Effector CD8-positive, alpha-beta T cell (primary cell): ENCODE measurements around the gene USP13.

Experiments used
- DNase-seq: peaks from one replicate; lab custom pipeline; 2025; lab: John Stamatoyannopoulos, UW

Gene USP13

DNA sequence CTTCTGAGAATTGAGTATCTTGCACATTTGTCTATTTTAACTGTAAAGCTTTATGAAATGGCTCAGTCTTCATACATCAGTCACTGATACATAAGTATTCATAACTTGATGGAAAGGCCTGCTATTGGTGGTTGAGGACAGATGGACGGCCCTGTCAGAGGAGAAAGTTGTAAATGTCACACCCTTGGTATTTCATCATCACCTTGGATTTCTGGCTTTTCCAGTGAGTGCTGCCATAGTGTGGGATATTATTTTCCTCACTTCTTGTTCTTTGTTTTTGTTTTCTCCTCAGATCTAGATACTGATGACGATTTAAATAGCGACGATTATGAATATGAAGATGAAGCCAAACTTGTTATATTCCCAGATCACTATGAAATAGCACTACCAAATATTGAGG is 47.9 kb downstream of the USP13 start:
- no peak for DNase-seq

DNA sequence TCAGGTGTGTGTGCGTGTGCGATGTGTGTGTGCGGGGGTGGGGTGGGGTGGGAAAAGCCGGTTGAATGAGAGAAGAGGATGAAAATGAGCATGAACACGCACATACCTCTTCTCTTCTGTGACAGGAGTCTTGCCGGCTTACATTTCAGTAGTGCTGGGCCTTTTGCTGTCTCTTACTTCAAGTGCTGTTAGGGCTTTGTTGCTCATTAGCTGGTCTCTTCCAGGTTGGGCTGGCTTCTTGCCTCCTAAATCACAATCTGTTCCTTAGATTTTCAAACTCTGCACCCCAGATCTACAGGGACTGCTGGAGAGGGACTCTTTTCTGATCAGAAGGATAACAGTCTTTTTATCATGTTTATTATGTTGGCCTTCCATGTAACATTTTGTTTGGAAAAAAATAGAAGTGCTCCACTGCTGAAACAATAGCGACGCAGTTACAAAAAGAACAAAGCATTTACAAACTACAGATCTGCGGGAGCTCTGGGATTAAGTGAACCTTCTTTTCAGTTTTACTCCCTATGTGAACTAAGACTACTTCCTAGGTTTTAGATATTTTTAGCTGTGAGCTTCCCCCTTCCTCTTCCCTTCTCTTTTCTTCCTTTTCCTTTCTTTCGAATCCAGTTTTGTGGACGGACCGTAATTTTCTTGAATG is 48.5 kb downstream of the USP13 start:
- DNase-seq = no peak

DNA sequence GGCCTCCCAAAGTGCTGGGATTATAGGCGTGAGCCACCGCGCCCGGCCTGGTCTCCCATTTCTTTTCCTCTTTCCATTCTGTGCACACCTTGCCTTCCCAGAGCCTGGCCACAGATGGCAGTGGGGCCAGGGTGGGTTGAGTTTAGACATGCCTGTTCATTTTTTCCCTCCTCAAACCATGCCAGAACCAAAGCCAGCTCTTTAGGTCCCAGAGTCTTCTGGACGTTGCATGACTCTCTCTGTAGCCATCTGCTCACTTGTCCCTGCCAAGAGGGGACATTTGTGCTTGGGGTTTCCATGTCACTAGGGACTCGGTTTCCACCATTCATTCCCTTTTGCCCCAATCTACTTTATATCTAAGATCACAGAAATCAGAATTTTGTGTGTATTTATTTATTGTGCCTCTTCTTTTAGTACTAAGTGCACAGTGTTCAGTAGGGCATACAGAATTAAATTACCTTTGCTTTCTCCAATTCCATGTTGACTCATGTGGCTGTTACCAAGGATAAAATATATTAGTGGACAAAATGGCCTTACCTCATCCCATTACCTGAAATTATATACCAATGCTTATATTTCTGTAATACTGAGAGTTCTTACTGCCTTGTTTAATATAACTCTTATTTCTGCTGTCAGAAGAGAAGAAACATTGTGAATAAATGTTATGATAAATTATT is 49.6 kb downstream of the USP13 start:
- DNase-seq = no peak

DNA sequence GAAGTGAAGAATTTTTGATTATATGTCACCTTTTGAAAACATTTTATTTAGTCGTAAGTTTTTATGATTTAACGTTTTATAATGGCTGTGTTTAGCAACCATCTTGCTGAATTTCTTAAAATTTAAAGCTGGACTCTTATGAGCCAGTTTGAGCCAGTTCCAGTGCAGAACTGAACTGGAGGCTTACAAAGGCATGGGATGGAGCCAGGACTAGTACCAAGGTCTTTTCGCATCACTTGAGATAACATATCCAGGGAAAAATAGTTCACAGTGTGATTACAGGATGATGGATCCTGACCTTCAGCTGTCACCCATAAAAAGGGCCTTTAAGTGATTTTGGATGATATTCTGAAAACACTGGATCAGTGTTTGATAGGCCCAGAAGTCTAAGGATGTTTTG is 51.0 kb downstream of the USP13 start:
- DNase-seq = no peak

DNA sequence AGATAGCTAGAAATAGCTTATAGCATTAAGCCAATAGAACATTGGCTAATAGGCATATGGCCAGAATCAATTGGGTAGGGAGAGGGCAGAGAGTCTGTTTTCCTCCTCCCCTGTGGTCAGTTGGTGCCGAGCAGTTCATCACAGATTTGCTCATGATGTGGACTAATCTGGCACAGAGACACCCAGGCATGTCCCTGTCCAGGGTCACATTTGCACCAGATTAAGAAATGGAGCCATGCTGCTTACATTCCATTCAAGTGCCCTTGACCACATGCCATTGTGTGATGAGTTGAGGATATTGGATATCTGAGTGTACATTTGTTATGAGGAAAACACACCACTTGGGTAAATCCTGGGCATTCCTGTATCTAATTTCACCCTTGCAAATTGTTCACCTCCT is 53.4 kb downstream of the USP13 start:
- no peak for DNase-seq

DNA sequence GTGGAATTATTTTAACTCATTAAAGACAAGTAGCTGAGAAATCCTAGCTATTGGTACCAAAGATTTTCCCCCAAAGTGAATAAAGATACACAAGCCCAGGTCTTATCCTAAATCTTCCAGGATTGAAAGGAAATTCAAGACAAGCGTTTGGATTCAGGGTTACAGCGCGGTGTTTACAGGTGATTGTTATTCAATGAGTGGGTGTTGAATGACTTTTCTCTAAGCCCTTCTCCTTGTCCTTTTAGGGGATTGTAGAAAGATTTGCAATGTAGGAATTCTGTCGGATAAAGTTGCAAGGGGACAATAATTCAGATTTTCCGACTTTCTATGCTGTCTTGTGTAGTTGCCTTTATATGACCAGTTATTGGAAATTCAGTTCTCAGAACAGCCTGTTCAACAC is 57.2 kb downstream of the USP13 start:
- no peak for DNase-seq

DNA sequence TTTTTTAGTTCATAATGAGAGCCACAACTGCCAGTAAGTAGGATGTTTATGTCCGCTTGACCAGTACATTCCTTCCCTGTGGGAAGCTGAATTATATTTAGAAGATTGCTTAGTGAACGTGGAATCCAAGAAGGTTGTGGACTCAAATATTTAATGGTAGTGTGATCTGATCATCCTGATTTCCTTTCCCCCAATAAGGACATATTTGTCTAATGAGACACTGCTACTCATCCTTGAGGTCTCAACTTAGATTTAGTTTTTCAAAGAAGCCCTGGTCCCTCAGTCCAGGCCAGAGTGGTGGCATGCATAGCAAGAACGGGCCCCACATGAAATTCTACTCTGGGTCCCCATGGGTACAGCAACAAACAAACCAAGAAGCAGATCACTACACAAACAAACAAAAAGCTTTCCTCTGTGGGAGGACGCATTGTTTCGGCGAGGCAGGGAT is 60.8 kb downstream of the USP13 start:
- DNase-seq = no peak

DNA sequence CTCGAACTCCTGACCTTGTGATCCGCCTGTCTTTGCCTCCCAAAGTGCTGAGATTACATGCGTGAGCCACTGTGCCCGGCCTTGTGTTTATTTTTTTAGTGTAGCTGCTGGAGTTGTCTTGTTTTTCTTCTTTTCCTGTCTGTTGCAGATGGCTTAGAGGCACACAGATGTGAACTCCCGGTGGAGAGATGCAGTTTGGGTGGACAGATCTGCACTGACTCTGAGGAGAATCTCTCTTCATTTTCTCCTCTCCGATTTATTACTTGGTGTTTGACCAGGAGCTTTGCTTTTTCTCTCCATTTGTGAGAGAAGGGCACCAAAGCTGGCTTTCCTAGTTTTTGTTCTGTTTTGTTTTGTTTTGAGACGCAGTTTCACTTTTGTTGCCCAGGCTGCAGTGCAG is 62.7 kb downstream of the USP13 start:
- no peak for DNase-seq

DNA sequence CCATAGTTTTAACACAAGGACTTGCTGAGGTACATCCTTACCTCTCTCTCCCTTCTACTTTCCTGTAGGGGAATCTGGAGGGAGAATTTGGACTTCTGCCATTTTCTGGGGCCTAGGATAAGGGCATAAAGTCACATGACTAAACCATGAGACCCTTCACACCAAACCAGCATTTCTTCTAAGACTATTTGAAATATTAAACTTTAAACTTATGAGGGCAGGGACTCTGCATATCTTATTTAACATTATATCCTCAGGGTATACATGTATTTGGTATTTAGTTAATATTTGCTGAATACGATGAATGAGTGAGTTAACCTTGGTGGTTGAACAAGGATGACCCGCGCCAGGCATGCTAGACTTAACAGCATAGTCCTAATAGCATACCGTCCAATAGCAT is 63.4 kb downstream of the USP13 start:
- no peak for DNase-seq

DNA sequence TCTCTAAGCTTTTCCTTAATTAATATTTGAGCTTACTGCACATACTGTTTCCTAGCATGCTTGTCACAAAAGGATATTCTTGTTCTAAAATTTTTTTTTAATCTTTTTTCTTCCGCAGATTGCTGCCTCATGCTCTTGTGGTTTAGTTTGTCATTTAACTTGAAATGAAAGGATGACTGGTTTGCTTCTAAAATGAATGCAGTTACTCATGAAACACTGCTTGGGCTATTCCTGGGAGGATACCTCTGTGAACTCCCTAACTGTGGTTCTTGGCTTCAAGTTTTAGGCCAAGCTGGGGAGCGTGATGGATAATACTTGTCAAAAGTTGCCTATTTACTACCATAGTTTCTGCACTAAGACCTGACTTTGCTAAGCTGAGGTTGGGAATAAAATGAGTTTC is 64.0 kb downstream of the USP13 start:
- no peak for DNase-seq

DNA sequence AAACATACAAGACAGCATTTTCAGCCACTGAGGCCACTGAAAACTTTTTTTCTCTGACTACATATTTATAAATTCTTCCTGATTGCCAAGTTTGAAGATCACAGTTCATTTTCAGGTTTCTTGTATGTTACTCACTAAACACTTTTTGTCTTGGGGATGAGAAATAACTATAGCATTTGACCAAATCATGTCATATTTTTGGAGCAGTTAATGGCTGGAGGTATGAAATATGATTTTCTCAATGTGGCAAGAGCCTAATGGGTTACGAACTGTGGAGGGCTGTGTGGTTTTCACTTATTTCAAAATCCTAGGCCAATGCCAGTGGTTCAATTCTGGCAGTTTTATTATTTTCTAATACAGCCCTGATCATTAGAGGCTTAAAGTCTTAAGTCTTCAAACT is 64.4 kb downstream of the USP13 start:
- DNase-seq = no peak

DNA sequence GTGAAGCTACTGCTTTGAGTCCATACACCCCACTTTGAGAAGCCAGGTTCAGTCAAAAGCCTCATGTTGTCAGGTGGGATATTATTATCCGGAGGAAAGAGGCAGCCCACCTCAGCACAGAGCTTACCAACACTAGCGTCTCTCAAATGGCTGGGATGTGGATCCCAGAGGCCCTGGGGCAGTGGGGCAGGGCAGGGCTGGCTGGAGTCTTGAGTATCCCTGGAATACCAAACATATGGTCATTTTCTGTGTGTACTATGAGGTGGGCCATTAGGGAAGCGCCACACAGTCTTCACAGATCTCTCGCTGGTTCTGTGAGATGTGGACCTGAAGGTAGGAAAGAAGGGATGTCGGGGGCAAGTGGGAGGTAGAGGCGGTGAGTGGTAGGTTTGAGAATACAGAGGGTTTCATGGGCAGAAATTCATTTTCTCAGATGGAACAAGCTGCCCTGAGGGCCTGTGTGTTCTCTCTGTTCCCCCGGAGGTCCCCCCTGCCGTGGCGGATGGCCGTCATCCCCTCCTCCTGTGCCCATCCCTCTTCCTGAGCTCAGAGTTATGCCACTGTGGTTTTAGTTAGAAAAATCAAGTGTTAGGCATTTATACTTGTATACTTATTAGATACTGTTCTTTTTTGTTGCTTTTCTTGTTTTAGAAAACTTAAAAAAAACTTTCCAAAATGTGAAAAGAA is 66.4 kb downstream of the USP13 start:
- DNase-seq = no peak

DNA sequence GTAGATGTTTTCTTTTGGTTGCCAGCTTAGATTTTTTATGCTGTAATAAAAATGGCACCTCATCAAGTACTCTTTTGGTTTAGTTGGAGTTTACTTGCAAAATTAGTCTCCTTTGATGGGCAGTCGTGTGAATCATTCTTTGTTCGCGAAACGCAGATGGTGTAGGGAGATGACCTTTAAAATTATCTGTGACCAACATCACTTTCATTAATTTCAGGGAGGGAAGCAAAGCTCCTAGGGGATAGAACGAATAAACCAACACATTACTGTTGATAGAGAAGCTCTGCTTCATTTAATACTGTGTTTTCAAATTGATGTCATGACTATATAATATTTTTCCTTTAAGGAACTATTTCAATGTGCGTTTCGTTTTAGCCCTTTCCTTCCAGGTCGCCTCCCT is 67.4 kb downstream of the USP13 start:
- no peak for DNase-seq

DNA sequence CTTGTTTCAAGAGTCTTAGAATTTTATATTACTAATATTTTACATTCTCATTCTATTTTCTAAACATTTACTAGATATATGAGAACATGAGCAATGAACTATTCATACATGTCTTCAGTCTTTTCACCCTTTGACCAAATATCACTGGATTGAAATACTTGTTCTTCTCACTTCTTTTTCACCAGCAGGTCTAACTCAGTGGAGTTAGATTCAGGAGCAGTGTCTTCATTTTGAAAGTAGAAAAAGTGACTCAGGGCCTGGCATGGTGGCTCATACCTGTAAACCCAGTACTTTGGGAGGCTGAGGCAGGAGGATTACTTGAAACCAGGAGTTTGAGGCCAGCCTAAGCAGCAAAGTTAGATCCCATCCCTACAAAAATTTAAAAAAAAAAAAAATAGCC is 70.8 kb downstream of the USP13 start:
- DNase-seq = no peak

DNA sequence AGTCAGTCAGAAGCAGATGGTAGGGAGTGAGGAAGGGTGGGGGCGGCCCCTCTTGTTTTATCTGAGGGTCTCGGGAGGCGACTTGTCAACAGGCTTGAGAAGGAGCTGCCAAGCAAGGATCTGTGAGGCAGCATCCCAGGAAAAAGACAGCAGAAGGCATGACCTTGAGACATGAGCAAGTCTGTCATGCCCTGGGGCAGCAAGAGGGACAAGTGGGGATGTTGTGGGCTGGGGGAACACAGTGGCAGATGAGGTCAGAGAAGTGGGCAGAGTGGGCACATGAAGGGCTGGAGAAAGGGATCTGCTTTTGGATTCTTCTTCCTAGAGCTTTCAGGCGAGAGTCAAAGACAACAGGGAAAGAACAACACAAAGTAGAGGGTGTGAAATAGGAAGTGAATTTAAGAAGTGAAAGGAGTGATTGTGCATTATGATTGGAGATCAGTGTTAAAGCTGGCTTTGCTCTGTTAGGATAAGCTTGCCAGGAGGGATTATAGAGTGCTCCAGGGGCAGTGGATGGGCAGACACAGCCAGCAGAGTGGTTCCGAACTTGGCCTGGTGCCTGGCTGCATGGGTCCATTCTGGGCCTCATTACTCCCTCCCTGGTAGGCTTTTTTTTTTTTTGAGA is 73.3 kb downstream of the USP13 start:
- DNase-seq = no peak

DNA sequence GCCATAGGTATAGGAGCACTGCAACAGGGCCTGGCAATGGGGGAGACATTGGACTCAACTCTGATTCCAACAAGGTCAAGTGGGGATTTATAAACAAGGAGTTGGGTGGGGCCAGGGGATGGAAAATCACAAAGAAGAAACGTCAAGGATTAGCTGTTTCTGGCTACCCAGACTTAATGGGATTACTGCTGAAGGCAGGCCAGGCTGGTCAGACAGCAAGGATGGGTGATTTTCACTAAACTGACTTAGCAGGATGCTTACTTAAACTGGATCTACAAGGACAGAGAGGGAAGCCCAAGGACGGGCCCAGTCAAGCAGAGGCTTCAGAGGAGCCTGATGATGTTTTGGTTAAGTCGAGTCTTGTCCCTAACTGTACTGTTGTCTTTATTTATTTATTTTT is 76.2 kb downstream of the USP13 start:
- DNase-seq = no peak

DNA sequence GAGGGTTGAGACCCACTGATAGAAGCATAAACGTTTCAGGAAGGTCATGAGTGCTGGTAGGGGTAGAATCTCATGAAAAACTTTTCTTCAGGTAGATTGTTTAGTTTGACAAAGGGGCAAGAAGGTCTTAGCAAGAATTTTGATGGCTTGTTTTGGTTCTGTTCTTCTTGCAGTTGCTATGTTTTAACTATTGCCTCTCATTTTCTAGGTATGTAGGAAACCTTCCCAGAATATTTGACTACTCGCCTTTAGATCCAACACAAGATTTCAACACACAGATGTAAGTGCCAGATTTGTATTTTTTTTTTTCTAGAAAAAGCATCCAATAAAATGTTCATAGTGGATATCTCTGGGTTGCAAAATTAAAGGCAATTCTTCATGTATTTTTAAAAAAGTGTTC is 77.1 kb downstream of the USP13 start:
- no peak for DNase-seq

DNA sequence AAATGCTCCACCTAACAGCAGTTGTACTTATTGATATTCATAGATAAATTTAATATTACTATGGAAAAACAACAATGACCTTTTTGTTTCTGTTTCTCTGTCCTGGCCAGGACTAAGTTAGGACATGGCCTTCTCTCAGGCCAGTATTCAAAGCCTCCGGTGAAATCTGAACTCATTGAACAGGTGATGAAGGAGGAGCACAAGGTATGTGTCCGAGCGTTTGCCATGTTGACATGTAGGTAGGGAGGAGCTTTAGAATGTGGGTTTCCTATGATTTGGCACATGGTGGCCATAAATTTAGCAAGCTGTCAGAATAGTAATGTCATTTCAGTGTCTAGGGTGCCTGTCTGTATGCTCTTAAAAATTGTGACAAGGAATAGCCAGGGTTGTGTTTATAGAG is 77.7 kb downstream of the USP13 start:
- no peak for DNase-seq

DNA sequence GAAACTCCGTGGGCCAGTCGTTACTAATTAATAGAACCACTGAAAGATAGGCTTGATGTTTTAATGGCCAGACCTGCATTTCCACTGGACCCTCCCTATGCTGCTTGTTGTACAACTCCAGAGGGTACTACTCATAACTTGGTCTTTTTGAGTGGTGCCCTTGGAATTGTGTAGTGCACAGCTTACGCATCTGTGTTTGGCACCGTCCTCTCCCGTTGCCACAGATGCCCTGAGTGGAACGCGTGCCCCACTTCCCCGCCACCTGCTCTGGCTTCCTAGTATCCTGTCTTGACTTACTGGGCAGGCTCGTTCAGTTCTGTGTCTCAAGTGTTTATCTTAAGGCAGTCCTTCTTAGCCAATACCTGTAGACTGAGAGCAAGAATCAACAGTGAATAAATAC is 78.7 kb downstream of the USP13 start:
- DNase-seq = no peak

DNA sequence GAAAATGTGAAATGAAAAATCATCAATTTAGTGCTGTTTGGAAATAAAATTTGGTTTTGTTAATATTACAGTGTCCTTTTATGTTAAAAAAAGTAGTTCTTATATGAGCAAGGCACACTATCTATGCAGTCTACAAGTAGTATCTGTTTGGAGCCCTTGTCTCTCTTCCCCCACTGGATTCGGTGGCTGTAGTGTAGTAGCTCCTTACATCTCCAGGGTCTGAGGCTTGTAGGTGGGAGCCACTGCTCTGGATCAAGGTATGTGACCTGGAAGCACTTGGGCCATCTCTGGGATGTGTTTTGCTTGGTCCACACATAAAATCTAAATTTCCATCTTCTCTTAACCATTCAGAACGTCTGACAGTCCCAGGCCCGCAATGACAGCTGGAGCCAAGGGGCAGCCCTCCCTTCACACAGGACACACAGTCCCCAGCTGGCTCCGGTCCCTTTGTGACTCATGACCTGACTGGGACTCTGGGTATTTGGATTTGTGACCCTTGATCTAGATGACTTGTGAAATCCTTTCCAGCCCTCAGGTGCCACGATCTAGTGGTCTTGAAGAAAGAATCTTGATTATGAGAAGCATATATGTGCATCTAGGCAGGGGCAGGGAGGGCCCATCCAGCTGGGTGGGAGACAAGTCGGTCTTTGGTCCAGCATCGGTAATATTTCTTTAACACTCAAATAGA is 80.0 kb downstream of the USP13 start:
- DNase-seq = no peak

DNA sequence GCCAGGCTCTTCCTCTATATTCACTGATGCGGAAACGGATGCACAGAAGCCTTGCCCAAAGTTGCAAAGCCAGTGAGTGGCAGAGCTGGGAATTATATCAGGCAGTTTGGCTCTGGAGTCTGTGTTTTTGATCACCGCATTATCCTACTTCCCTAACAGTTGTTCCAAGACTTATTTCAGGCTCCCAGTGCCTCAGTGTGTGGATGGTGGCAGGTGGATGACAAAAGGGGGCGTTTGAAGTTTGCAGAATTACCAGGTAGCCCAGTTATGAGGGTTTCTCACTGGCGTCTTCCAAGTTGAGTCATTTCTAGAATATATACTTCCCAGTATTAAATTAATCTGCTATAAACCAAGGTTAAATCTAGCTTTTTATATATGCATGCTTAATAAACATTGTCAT is 81.0 kb downstream of the USP13 start:
- no peak for DNase-seq

DNA sequence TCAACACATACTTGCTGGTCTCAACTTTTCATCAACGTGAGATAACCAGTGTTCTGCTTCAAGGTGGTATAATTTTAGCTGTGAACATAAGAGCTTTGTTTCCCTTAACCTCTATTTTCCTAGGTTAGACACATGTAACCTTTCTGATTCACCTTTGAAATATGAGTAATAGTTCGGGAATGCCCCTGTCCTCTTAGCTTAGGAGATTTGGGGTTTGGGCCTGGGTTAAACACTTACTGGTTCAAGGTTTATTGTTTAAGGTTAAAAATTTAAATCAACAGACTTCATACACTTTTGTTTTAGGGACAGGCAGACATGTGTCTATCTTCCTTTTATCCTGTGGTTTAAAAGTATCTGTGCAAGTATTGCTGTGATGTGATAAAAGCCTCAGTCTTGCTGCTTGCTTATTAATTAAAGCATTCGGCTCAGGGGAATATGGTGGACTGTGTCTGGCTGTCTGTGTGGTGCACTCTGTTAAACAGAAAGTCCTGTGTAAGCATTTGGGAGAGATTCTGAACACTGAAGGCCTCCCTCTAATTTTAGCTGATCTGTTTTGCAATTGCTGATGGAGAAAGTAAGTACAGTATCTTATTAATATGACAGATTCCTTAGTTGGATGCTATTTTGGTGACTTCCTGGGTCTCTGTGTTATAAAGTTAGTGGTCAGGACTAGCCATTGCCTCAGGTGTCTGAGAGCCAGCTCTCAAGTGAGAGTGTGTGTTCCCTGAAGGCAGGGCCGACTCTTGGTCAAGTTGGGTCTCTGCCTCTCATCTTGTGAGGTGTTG is 81.8 kb downstream of the USP13 start:
- DNase-seq = no peak
